Smooth muscle cell (in vitro differentiated cells): Measurements from ENCODE around the gene ADRM1. TPM values are rescaled to one million over a fixed set of nuclear protein-coding genes. Genes with fewer than 3 reads are reported as not detected.

Source experiments
- DNase-seq: peaks from one replicate; lab custom pipeline; 2025; ENCODE audit not compliant: unreplicated experiment; lab: John Stamatoyannopoulos, UW
- H2AFZ ChIP-seq: fragments of 200-600 bp; sonication (generic); 2 replicates; pipeline ENCODE4 v1.6.0; 2016; ENCODE audit warnings: antibody characterized with exemption, low read depth, mild to moderate bottlenecking
- H3F3A ChIP-seq: fragments of 200-600 bp; sonication (generic); 2 replicates; pipeline ENCODE4 v1.6.0; 2017; ENCODE audit warnings: antibody characterized with exemption, low read depth
- H3K27ac ChIP-seq: fragments of 200-600 bp; sonication (generic); 2 replicates; pipeline ENCODE4 v1.5.1; 2016; ENCODE audit warnings: low read depth, mild to moderate bottlenecking
- H3K27me3 ChIP-seq: fragments of 200-600 bp; sonication (generic); 2 replicates; pipeline ENCODE4 v1.6.1; 2016; ENCODE audit warnings: low read depth, mild to moderate bottlenecking
- H3K36me3 ChIP-seq: fragments of 200-600 bp; sonication (generic); 2 replicates; pipeline ENCODE4 v1.5.1; 2016; ENCODE audit warnings: low read depth
- H3K4me1 ChIP-seq: fragments of 200-600 bp; sonication (generic); 2 replicates; pipeline ENCODE4 v1.5.1; 2016; ENCODE audit warnings: low read depth
- H3K4me2 ChIP-seq: fragments of 200-600 bp; sonication (generic); 2 replicates; pipeline ENCODE4 v1.6.0; 2016; ENCODE audit warnings: mild to moderate bottlenecking
- H3K4me3 ChIP-seq: fragments of 200-600 bp; sonication (generic); 2 replicates; pipeline ENCODE4 v1.5.1; 2016; ENCODE audit warnings: mild to moderate bottlenecking
- H3K79me2 ChIP-seq: fragments of 200-600 bp; sonication (generic); 2 replicates; pipeline ENCODE4 v1.6.0; 2016; ENCODE audit warnings: low read depth, mild to moderate bottlenecking
- H3K9ac ChIP-seq: fragments of 200-600 bp; sonication (generic); 2 replicates; pipeline ENCODE4 v1.6.0; 2016; ENCODE audit warnings: low read depth
- H3K9me3 ChIP-seq: fragments of 200-600 bp; sonication (generic); replicated peaks from 2 replicates; pipeline ENCODE4 v1.5.1; 2016; ENCODE audit warnings: low read depth
- H4K20me1 ChIP-seq: fragments of 200-600 bp; sonication (generic); 2 replicates; pipeline ENCODE4 v1.6.0; 2016; ENCODE audit warnings: low read depth
- WGBS: methylation state at CpG from one replicate; pipeline ENCODE4 v1.1.7; 2016; ENCODE audit warnings: low lambda C conversion rate; 5-methylcytosine and 5-hydroxymethylcytosine counted together
- polyA plus RNA-seq: library from polyadenylated mRNA; unstranded; fragments of >200 nt; fragmentation: Nextera tagmentation; extraction: Ambion mirVana; gene quantifications from 2 replicates; pipeline ENCODE4 v1.2.1, GENCODE V29; 2016
- total RNA-seq: library from RNA; depleted of rRNA; stranded (reverse); fragments of >200 nt; gene quantifications from 2 replicates; pipeline ENCODE4 v1.2.3, GENCODE V29; 2014
- TF ChIP-seq, protein P1 (sequence below): fragments of 200-600 bp; sonication (generic); IDR thresholded peaks from 2 replicates; pipeline ENCODE4 v1.5.1; 2017; ENCODE audit warnings: borderline replicate concordance, mild to moderate bottlenecking, antibody characterized with exemption; ENCODE audit not compliant: insufficient read depth, poor library complexity, severe bottlenecking

The ADRM1 gene
- total and polyA plus RNA-seq, 2 experiments from 2014 or later: 101 to 121 TPM

DNA sequence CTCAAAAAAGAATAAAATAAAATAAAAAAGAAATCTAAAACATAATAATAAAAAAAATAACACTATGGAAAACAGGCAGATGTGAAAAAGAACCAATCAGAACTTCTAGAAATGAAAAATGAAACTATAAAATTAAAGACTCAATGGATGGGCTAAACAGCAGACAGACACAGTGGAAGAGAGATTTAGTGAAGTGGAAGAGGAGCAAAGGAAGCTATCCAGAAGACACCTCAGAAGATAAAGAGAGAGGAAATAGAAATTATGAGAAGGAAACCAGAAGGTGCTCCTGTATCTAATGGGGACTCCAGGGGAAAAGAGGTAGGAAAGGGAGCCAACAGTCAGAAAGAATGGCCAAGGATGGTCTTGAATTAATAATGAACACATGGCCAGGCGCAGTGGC lies 45.8 kb downstream of the ADRM1 start:
- Histone ChIP-seq H3K9me3 (no peaks in the 10 kb centered on the region), H3F3A (no peaks in the 10 kb centered on the region), H2AFZ (no peak overlapping the region), H3K27ac (no peak overlapping the region), H3K36me3 (no peaks in the 10 kb centered on the region), H3K79me2 (no peaks in the 10 kb centered on the region), H3K27me3 (no peaks in the 10 kb centered on the region), H3K4me2 (no peak overlapping the region), H3K4me1 (no peaks in the 10 kb centered on the region), H3K9ac (no peak overlapping the region), H4K20me1 (no peaks in the 10 kb centered on the region), H3K4me3 (no peak overlapping the region)
- no peak for DNase-seq
- TF ChIP-seq, protein P1, sequence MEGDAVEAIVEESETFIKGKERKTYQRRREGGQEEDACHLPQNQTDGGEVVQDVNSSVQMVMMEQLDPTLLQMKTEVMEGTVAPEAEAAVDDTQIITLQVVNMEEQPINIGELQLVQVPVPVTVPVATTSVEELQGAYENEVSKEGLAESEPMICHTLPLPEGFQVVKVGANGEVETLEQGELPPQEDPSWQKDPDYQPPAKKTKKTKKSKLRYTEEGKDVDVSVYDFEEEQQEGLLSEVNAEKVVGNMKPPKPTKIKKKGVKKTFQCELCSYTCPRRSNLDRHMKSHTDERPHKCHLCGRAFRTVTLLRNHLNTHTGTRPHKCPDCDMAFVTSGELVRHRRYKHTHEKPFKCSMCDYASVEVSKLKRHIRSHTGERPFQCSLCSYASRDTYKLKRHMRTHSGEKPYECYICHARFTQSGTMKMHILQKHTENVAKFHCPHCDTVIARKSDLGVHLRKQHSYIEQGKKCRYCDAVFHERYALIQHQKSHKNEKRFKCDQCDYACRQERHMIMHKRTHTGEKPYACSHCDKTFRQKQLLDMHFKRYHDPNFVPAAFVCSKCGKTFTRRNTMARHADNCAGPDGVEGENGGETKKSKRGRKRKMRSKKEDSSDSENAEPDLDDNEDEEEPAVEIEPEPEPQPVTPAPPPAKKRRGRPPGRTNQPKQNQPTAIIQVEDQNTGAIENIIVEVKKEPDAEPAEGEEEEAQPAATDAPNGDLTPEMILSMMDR: no peak
- 94% methylated on average over 1 of the region's 1 CpG for WGBS

- no peak overlapping the region for H3K4me2 ChIP-seq
- no peak for DNase-seq
- H3K27me3 ChIP-seq: no peaks in the 10 kb centered on the region
- H3K27ac ChIP-seq: no peak overlapping the region
- no peak overlapping the region for H3K9ac ChIP-seq
- H3K4me1 ChIP-seq: peaks cover under 1% of the 10 kb centered on the region
- no peak overlapping the region for H2AFZ ChIP-seq
- H3F3A ChIP-seq: no peaks in the 10 kb centered on the region
- no peaks in the 10 kb centered on the region for H4K20me1 ChIP-seq
- WGBS: 73% methylated on average over 5 of the region's 7 CpGs
- no peaks in the 10 kb centered on the region for H3K79me2 ChIP-seq
- no peaks in the 10 kb centered on the region for H3K36me3 ChIP-seq
- no peak overlapping the region for H3K4me3 ChIP-seq
- H3K9me3 ChIP-seq: no peaks in the 10 kb centered on the region
- TF ChIP-seq, protein P1: no peak
These were observed 46.8 kb downstream of the ADRM1 start for GRCh38 chr20:62349556-62350097.

DNA sequence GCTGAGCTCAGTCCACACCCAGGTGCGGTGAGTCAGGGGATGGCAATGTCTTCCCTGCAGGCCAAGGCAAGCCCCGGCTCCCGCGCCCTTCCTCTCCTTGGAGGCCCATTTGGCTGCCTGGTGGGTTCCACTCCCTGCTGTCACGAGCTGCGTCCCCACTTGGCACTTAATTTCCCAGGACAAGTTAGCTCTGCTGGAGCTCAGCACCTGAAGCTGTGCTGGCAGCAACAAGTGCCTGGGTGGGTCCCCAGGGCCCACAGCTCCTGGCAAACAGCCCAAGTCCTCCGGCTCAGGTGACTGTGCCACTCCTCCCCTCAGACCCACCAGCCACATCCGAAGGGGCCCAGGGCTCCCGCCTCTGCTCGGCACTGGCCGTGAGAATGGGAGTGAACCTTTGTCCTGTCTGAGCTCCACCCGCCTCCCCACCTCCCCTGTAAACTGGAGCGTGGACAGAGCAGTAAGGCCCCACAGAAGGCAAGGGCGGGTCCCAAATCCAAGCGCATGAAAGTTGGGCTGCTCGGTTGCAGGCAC lies 47.4 kb downstream of the ADRM1 start:
- TF ChIP-seq, protein P1: no peak
- Histone ChIP-seq H3K27me3 (no peaks in the 10 kb centered on the region), H3K79me2 (no peaks in the 10 kb centered on the region), H3K9me3 (no peaks in the 10 kb centered on the region), H3K4me1 (peaks cover 6% of the 10 kb centered on the region), H4K20me1 (no peaks in the 10 kb centered on the region), H3K9ac (no peak overlapping the region), H2AFZ (no peak overlapping the region), H3F3A (no peaks in the 10 kb centered on the region), H3K27ac (peak overlapping the region; percentile 69), H3K36me3 (no peaks in the 10 kb centered on the region), H3K4me2 (no peak overlapping the region), H3K4me3 (no peak overlapping the region)
- no peak for DNase-seq
- WGBS: 81% methylated on average over 12 of the region's 16 CpGs

DNA sequence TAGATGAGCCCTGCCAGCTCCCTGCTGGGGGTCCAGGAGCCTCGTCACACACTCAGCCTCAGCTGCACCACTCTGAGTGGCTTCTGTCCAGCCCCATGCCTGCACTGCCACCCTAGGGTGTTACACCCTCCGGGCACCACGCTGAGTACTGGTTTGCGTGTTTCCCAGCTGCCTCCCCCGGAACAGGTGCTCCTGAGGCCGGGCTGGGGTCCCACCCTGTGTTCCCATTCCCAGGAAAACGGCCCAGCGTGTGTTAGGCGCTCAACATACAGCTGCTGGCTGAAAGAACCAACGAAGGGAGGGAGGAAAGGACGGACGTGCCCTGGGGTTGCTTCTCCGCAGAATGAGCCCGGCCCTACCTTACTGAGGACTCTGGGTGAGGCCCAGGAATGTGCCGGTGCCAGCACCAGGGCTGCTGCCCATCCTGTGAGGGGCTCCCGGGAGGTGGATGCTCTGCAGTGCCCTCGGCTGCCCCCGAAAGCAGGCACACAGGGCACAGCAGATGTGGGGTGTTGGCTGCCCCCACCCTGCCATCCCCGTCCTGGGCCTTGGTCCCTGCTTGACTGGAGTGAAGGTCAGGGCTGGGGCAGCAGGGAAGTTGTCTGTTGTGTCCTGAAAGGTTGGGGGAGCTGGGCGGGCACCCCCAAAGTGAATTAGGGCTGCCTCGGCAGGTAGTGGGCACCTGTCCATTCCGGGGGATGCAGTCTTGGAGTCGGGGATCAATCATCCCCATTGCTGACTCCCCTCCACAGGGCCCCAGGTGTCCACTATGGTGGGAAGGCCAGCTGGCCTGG lies 48.0 kb downstream of the ADRM1 start:
- H3K9ac ChIP-seq: no peak overlapping the region
- peak overlapping the region; percentile 69 for H3K27ac ChIP-seq
- no peaks in the 10 kb centered on the region for H3K36me3 ChIP-seq
- DNase-seq: no peak
- no peaks in the 10 kb centered on the region for H3F3A ChIP-seq
- no peaks in the 10 kb centered on the region for H3K79me2 ChIP-seq
- no peak overlapping the region for H2AFZ ChIP-seq
- H3K4me1 ChIP-seq: peaks cover 13% of the 10 kb centered on the region
- 89% methylated on average over 21 of the region's 23 CpGs for WGBS
- no peaks in the 10 kb centered on the region for H3K9me3 ChIP-seq
- H3K4me2 ChIP-seq: no peak overlapping the region
- TF ChIP-seq, protein P1: no peak
- H4K20me1 ChIP-seq: no peaks in the 10 kb centered on the region
- no peak overlapping the region for H3K4me3 ChIP-seq
- H3K27me3 ChIP-seq: no peaks in the 10 kb centered on the region
